ENCODE results near the gene BRCA1.

Gene BRCA1

DNA sequence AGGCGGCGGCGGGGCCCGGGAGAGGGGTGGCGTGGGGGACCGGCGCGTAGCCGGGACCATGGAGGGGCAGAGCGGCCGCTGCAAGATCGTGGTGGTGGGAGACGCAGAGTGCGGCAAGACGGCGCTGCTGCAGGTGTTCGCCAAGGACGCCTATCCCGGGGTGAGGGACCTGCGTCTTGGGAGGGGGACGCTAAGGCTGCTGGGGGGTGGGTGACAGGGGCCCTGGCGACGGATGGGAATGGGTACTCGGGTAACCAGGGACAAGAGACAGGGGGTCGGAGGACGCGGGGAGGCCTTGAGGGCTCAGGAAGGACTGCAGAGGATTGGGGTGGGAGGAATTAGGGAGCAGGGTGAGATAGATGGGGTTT lies 99.9 kb downstream of the BRCA1 start:
- no peak for DNase-seq (ENCODE audit: low read depth, low spot score)

DNA sequence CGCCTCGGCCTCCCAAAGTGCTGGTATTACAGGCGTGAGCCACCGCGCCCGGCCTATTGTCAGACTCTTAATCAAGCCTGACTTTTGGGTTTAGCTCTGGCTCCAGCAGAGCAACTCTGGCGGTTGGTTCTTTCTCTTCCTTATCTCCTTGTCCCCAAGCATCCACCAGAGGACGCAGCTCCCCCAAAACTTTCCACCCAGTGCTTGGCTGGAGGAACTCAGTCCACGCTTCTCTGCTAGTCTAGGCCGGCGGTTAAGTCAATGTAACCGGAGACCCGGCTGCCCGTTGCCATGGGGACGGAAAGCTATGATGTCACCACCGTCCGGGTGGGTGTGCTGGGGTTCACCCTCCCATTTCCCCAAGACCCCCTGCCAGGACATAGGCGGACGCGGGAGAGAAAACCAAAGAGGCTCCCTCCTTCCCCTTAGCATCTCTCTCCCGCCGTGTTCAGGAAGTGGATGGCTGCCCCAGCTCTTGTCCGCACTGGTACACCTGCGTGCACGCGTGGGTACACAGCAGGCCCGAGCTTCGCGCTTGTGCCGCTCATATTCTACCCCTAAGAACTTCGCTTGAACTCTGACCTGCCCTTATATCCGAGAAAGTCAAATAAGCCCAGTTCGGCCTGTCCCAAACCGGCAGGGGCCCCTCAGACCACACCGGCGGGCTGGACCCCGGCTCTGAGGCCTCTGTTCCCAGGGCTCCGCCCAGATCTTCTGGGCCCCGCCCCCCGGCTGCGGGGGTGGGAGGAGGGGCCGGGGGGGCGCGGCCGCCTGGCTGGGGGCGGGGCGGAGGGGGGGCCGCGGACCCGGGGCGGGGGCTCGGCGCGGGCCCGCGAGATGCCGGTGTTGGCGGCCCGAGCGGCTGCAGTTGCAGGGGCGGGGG lies 100.5 kb downstream of the BRCA1 start, which contains the start of gene RND2:
RND2 (plus strand) TSS at position 825 of the 883 bp plus-strand sequence. CDS start 117 bp downstream, outside the sequence.
- DNase-seq (ENCODE audit: low read depth, low spot score) = peak; percentile 87

DNA sequence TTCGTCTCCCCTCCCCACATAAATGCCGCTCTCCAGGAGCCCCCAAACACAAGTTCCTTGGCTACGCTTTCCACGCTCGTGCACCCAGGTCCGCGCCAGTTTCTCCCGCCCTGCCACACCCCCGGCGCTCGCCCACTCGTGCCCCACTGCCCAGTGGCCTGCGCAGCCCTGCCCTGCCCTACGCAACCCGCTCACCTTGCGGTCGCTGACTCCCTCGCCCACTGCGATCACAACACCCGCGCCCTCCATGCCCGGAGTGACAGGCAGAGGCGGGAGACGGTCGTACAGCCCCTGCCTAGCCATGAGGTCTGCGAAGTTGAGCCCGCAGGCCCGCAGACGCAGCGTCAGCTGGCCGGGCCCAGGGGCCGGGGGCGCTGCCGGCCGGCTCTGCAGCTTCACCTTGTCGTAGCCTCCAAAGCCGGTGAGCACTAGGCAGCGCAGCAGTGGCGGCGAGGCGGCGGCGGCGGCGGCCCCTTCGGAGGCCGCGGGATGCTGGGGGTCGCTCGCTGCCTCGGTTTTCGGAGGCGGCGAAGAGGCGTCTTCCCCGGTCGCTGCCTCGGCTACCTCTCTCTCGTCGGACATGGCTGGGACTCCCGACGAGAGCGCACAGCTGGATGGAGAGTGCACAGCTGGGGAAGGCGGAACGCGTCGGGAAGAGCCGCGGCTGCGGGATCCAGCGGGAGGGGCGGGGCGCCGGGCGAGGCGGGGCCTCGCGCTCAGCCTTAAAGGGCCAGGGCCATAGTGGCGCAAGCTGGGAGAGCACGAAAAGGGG lies 103.2 kb downstream of the BRCA1 start, which contains the start of gene VAT1:
VAT1 (minus strand) TSS at position 645 of the 772 bp plus-strand sequence; CDS start at position 582, 63 bp downstream.
- DNase-seq (ENCODE audit: low read depth, low spot score) = no peak

DNA sequence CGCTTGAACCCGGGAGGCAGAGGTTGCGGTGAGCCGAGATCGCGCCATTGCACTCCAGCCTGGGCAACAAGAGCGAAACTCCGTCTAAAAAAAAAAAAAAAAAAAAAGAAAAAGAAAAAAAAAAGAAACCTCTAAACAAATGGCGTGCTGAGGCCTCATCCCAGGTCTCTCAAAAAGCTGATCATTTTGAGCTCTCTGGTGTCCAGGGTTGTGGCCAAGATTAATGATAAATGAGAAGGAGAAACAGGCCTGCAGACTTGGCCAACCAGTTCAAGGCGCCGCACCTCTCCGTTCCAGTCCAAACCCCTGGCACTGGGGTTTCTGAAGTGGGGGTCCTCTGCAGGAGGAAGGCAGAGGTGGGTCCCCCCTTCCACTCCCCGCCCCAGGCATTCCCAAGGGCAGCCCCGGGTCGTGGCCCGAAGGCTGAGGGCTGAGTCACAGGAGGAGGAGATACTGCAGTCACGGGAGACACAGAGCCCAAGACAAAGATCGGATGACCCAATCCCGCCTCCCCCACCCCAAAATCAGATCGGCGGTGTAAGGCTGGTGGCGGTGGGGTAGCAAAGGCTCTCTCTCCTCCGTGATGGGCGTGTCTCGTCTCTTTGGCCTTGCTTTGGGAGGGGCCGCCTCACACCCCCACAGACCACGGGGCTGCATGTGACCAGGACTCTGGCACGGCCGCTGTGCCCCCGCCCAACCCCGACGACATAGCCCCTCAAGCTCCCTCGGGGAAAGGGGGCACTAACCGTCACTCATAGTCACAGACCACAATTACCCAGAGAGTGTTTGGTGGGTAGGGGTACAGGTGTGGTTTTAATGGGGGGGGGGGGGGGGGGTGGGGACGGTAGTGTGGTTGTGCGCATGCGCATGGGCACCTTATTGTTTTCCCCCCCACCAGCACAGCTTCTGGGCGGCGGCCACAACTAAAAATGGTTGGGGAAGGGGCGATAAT lies 104.1 kb downstream of the BRCA1 start:
- DNase-seq (ENCODE audit: low read depth, low spot score) = no peak

DNA sequence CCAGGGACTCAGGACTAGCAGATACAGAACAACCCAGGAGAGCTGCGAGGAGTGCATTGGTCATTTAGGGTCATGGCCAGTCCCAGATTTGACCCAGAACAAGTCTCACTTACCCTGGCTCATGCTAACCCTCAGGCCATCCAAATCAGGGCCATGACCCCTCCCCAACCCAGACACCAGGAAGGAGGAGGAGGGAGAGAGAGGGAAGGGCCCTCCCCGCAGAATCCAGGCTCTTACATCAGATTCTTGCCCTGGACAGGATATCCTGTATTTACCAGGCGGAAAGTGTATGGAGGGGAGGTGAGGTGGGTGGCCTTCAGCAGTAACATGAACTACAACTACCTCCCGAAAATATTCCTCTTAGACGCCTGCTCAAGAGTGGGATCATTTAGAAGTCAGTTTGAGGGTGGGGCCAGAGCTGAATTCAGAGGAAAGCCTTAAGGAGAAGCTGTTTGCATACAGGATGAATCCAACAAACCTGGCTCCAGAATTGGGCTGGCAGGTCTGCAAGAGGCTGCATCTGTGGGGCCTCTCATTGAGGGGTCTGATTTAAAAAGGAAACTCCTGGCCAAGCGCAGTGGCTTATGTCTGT lies 105.0 kb downstream of the BRCA1 start:
- DNase-seq (ENCODE audit: low read depth, low spot score) = no peak

DNA sequence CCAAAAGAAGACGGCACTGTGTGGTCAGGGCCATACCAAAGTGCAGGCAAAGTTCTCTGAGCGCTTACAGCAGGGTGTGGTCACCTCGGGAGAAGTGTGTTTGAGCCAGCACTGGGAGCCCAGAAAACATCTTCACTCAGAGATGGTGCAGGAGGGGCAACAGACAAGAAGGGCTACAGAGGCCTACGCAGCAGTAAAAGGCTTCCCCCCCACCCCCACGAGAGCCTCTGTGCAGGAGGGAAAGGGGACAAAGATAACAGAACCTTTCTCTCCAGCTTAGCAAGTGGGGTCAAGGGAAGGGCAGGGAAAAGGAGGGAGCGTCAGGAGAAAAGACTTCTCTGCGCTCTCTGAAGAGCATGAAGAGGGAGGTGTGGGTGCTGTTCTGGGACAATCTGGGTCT lies 105.7 kb downstream of the BRCA1 start:
- no peak for DNase-seq (ENCODE audit: low read depth, low spot score)

DNA sequence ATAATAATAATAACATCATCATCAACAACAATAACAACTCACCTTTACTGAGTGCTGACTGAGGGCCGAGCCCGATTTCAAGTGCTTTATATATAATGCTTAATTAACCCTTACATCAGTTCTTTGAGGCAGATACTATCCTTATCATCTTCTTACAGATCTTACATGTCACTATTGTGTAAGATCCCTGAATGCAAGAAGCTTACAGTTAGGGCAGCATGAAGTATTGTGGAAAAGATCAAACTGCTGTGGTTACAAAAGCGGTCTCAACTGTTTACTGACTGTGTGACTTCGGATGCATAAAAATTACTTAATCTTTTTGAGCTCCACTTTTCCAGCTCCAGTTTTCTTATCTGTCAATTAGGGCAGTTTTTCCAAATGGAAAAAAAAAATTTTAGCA lies 106.2 kb downstream of the BRCA1 start:
- DNase-seq (ENCODE audit: low read depth, low spot score) = no peak

DNA sequence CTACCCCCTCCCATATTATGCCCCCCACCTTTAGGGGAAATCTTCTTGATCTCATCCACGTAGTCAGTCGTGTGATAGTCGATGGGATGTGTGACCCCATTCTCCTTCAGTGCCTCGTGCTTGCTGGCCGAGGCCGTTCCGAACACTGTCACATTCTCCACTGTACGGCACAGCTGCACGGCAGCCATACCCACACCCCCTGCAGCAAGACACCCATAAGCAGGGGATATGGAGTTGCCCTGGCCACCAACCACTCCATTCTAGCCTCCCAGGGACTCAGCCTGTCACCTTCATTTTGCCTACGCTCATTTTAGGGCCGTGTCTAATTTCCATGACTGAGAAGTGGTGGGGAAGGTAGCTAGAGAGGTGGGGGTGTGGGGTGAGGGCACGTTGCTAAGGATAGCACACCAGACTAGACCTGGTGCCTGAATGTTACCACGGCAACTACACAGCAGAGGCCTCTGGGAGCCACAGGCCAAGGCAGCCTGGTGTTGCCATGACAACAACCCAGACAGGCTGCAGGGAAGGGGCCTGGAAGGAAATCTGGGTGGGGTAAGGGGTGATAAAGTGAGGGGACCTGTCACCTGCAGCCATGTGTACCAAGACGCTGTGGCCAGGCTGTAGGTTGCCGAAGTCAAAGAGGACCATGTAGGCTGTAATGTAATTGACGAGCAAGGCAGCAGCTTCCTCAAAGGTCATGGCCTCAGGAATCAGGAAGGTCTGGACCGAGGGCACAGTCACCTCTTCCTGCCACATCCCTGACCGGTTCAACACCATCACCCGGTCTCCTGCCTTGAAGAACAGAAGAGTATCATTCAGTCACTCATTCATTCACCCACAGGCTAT lies 106.9 kb downstream of the BRCA1 start:
- DNase-seq (ENCODE audit: low read depth, low spot score) = no peak

DNA sequence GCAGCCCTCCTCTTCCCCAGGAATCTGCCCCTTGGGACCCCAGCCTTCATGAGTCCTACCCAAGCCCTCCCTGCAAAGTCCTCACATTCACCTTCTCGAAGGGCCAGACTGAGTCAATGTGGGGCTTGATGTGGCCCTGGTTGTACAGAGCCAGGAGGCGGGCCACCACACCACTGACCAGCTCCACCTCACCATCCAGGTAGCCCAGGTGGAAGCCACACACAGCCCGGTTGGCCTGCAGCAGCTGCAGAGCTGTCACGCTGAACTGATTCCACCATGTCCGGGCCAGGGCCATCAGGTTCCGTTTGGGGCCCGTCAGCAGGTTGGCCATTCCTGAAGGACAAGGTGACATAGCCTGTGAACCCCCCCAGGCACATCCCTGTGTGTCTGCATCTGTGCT lies 108.9 kb downstream of the BRCA1 start:
- DNase-seq (ENCODE audit: low read depth, low spot score) = no peak

DNA sequence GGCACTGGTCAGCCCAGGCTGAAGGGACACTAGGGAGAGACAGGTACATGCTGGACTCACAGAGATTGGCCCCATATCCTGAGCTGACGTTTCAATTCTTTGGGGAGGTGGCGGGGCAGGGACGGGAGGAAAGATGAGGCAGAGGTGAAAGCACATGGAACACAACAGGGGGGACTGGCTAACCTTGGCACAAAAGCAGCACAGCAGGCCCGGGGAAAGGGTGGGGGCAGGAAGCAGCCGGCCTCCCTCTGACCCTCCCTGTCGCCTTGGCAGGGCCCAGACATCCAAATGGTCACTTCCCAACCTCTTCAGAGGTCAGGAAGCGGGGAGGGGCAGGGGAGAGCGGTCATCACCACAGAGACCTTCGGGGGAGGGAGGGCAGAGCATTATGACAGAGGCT lies 109.6 kb downstream of the BRCA1 start:
- no peak for DNase-seq (ENCODE audit: low read depth, low spot score)

DNA sequence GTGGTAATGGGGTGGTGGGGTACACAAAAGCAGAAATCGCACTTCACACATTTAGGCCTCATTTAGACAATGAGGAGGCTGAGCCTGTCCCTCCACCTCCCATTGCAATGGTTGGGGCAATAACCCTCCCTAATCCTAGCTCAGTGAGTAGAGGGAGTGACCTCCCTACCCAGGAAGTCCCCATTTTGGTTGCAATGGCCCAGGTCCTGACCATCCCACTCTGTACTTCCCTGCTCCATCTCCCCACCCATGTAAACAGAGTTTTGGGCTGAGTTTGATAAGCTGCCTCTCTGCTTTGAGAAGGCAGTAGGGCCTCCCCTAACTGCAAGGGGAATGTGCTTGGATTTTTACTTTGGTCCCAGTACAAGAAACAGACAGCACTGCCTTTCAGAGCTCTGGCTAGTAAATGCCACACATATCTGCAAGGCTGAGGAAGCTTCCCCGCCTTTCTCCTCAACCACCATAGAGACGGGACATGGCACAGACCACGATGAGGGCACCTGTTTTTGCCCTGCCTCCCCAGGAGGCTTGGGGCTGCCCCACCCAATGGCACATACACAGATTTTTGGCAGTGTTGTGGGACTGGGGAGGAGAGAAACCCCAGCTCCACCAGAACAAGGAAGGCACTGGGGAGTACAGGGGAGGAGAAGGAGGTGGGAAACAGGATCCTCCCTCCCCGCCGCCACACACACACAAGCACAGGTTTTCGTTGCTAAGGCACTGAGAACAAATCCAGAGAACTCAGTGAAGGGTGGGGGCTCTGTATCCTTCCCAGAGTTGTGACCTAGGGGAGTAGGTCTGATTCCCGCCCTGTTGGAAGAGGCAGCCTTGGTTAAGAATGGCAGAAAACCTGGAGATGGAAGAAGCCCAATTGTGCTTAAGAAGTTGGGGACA lies 110.3 kb downstream of the BRCA1 start:
- no peak for DNase-seq (ENCODE audit: low read depth, low spot score)

DNA sequence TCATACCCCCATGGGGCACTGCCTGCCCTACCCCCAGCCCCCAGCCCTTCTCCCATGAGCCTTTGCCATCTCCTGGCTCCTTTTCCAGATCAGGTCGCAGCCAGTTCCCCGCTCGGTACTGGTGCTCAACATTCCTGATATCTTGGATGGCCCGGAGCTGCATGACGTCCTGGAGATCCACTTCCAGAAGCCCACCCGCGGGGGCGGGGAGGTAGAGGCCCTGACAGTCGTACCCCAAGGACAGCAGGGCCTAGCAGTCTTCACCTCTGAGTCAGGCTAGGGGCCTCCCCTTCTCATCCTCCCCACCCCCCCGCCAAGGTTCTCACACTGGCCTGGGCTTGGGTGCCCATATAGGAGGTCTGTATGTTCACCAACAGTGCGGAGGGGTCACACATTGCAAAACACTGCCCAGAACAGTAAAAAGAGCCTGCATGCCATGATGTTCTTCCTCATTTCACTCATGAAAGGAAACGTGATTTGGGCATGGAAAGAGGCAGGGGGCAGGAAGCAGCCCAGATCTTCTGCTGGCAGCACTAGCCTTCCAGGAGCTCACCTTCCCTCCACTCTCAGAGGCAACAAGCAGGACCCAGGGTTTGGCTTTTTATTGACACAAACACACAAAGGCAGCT lies 111.0 kb downstream of the BRCA1 start:
- no peak for DNase-seq (ENCODE audit: low read depth, low spot score)

DNA sequence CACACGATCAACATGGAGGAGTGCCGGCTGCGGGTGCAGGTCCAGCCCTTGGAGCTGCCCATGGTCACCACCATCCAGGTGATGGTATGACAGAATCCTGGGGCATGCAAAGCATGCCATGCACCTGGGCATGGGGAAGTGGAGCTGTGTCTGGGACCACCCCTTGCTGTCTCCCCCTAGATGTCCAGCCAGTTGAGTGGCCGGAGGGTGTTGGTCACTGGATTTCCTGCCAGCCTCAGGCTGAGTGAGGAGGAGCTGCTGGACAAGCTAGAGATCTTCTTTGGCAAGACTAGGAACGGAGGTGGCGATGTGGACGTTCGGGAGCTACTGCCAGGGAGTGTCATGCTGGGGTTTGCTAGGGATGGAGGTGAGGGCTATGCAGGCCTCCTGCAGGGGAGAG lies 111.9 kb downstream of the BRCA1 start:
- DNase-seq (ENCODE audit: low read depth, low spot score) = no peak

DNA sequence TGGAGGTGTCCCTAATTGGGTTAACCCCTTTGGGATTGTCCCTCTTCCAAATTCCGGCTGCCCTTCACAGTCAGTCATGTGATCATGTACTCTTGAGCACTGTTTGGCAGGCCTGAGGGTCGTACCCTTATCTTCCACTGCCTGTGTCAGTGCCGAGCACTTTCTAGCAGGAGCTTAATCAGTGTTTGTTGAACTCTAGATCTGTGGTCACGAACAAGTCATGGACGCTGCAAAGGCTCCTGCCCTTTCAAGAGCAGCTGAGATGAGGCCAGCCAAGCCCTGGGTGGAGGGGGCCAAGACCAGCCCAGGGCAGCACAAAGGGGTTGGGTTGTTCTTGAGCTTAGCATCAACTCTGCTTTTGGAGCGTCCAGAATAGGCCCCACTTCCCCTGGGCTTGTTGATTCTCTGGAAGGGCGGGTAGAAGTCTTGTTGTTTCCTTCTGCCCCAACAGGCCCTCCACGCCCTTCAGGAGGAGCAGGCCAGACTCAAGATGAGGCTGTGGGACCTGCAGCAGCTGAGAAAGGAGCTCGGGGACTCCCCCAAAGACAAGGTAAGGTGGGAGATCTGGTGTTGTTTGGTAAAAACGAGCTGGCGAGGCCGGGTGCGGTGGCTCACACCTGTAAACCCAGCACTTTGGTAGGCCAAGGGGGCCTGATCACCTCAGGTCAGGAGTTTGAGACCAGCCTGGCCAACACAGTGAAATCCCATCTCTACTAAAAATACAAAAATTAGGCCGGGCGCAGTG lies 113.3 kb downstream of the BRCA1 start:
- no peak for DNase-seq (ENCODE audit: low read depth, low spot score)

DNA sequence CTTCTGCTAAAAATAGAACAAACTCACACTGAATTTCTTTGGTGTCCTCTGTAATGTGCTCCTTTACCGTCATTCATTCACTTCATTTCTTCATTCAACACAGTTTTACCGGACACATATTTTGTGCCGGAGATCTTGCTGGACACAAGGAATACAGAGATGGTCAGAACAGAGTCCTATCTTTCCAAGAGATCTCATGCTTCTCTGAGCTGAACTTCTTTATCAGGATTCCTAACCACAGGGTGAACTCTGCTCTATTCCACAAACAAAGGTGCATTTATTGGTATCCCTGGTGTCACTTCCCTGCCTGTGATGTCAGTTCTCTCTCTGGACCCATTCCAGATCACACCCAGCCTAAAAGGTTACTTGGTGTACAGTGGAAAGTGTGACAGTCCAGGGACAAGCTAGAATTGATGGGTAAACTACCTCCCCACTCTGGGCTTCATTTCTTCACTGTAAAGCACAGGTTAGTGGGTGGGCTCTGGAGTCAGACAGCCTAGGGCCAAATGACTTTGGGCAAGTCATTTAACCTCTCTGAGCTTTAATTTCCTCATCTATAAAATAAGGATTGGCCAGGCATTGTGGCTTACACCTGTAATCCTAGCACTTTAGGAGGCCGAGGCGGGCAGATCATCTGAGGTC lies 114.4 kb downstream of the BRCA1 start:
- DNase-seq (ENCODE audit: low read depth, low spot score) = no peak

DNA sequence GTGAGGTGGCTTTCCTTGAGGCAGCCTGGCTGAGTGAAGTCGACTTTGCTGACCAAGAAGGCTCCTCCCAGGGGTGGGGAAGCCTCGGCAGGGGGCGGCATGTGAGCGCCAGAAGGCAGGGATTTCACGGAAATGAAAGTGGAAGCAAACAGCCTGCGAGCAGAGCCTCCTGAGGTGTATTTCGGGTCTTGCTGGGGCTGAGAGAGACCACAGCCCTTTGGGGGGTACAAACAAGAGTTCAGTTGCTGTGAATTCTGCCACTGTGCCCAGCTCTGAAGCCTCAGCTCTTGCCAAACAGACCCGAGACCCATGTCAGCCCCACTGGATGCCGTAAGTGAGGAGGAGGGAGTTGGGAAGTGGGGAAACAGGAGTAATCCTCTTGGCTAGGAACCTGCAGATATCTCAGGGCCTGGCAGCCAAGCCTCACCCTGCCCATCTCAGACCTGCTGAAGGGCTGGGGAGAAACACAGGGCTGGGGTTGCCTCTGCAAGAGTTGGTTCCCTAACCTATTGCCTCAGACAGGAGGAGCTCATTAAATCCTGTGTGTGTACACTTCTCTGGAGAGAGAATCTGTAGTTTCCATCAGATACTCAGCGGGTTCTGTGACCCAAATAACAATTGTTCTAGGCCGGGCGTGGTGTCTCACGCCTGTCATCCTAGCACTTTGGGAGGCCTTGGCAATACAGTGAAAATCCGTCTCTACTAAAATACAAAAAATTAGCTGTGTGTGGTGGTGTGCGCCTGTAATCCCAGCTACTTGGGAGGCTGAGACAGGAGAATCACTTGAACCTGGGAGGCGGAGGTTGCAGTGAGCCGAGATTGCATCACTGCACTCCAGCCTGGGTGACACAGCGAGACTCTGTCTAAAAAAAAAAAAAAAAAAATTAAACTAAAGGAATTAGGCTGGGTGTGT lies 118.3 kb downstream of the BRCA1 start, which contains the start of gene IFI35:
IFI35 (plus strand) TSS at position 146 of the 913 bp plus-strand sequence; CDS start at position 310, 164 bp downstream.
- peak; percentile 79 for DNase-seq (ENCODE audit: low read depth, low spot score)

All from smooth muscle cell of the brain vasculature (primary cell).